Fibroblast of skin of right biceps (primary cell): ENCODE measurements around the gene FAF1.
A peak's percentile ranks its signal among the peaks of the same experiment; 100 is the strongest.

Experiments
- DNase-seq: peaks from one replicate; pipeline ENCODE4 v3.0.0-alpha.2; 2013

The FAF1 gene

GRCh38 chr1:50611675-50612074 lies 348.4 kb downstream of the FAF1 start:
- DNase-seq: no peak

DNA sequence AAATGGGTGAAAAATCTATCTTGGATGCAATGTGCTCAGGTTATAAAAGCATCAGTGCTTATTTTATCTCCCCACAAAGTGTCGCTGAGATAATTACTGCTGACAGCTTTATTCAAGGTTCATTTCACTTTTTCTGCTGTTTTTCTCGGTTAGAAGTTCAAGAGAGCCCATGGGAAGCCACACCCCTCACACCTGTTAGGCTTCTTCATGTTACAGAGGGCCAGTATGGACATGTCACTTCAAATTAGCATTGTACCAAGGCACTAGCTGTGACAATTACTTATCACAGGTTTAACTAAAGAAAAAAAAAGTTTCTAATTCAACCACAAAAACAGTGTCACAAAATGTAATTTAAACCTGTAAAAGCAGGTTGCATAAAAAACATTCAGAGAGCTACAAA lies 349.5 kb downstream of the FAF1 start:
- no peak for DNase-seq

- no peak for DNase-seq
These were observed 350.6 kb downstream of the FAF1 start for GRCh38 chr1:50609508-50609907.

DNA sequence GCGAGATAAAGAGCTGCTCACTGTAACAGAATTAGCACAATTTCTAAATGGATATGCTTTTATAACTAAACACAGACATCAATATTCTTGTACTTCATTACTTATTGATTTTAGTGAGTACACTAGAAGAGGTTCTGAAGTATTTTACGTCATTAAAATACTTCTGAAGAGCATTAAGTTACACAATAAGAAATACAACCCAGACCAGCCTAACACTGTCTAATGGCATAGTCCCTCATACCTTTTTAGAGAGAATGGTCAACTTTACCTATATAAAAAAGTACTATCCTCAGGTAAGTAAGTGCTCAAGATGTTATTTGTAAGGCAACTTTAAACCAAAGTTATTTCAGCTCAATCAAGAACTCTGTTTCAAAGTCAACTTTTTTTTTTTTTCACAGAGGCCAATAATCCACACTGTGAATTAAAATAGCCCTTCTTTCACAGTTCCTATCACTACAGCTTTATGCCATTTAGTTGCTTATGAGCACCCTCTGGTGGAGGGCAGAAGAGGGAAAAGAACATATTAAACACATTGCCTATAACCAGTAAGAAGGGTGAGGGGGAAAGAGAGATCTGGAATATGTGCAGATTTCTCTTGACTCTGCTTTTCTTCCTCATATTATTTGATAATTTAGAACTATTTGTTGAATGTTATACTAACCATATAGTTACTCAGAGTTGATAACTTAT lies 354.7 kb downstream of the FAF1 start:
- DNase-seq: peak; percentile 31

DNA sequence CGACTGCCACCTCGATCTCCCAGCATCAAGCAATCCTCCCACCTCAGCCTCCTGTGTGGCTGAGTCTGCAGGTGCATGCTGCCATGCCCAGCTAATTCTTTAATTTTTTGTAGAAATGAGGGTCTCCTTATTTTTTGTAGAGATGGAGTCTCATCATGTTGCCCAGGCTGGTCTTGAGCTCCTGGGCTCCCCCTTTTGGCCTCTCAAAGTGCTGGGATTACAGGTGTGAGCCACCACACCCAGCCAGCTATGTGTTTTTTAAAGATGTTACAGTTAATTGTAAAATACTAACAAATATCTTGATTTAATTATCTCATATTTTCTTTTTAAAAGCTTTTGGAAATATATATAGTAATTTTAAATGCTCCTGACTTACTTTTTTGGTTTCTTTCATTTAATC lies 355.5 kb downstream of the FAF1 start:
- no peak for DNase-seq

DNA sequence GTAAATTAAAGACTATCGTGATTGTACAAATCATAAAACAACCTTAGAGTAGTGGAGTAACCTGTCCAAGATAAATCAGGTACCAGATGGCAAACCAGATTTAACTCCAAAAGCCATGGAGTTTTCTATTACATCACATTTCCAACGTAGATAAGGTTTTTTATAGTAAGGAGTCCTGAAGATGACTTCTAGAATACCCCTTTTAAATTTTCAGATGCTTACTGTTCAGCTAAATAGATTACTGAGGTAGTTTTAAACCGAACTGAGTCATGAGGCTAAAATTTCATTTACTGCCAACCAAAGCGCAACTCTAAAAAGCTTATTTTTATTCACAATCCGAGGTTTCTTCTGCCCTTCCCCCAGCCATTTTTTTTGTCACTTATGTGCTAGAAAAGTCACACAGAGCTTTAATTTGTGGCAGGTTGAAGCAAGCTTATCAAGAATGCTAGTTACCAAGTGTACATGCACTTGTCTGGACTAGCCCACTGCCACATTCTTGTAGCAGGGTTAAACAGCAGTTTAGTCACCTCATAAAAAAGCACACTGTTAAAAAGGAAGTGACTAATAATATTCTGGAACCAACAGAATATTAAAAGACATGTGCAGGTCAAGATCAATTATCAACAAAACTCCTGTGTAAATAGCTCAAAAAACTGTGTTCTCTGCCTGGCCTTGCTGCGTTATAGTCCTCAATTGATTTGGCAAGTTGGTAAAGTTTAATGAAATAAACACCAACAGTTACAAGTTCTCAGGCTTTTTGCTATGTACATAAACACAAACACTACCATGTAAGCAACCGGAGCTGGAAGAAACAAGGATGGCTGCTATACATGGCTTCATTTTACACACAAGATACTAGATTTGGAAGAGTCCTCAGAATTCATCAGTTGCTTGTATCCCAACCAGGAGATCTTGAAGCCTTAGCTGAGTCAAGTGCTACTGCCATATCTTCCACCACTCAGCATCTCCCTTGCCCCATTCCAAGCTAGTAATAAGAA lies 356.5 kb downstream of the FAF1 start:
- peak; percentile 25 for DNase-seq

GRCh38 chr1:50599546-50599945 lies 360.5 kb downstream of the FAF1 start:
- no peak for DNase-seq

DNA sequence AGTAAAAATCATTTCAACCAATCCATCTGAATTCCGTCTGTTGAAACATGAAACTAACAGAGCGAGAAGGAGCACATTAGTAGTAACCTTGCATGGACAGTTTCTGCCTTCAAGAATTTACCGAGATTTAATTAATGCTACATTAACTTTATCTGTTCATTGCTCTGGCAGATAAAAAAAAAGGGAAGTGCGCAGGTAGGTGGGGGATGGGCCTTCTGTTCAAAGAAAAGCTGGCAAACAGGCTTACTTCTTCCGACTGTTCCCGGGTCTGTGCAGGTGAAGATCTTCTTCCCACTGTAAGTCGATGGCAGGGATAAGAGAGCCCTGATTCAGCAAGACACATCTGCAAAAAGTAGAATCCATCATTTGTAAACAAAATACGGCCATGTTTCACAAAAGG lies 364.2 kb downstream of the FAF1 start:
- no peak for DNase-seq

GRCh38 chr1:50593515-50593914 lies 366.6 kb downstream of the FAF1 start:
- no peak for DNase-seq

- DNase-seq: peak; percentile 6
These were observed 368.5 kb downstream of the FAF1 start for GRCh38 chr1:50591598-50591997.

GRCh38 chr1:50582346-50582745 lies 377.7 kb downstream of the FAF1 start:
- DNase-seq: no peak

- DNase-seq: peak; percentile 5
These were observed 390.0 kb downstream of the FAF1 start for GRCh38 chr1:50570066-50570468.

DNA sequence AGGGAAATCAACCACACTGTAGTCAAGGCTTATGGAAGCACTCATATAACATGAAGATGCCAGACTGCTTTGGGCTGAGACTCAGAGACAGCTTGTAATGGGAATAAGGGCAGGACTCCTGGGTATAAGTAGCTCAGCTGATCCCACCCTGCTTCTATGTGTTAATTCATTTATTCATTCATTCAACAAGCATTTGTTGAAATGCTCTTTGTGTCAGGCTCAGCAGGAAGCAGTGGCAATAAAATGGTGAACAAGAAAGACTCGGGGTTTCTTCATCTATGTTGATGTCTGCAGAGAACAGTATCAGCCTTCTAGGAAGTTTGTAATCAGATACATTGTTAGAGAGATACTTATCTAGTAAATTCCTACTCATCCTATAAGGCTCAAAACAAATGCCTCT lies 391.3 kb downstream of the FAF1 start:
- DNase-seq: no peak

GRCh38 chr1:50566405-50566804 lies 393.7 kb downstream of the FAF1 start:
- no peak for DNase-seq

DNA sequence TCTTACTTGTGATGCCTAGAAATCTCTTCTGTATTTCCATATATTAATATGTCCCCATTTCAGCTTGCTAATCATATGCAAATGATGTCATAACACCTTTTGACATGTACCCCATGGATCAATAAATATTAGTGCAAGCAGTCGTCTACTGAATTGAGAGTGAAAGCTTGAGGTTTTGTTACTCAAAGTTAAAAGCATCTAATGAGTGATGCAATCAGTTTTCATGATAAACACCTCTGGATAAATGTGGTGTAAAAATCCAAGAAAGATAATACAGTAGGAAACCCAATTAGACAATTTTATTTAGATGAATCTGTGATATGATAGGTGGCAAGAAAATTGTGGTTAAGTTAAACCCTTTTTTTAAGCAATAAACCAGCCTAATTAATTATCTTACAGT lies 395.6 kb downstream of the FAF1 start:
- no peak for DNase-seq

DNA sequence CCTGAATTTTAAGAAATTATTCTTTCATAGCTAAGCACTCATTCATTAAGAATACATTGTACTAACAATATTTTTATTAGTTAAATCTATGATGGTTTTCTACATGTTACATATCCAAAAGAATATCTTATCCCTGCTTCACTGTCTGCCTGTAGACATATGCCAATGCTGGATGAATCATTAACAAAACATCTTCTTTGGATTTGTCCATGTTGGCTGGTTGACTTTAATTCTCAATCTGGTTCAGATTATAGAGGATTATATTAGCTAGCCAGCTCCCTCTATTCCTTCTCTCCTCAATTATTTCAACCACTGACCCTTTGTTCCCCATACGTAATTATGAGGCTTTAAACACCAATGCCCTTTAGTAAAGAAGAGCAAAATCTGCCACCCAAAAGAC lies 398.0 kb downstream of the FAF1 start:
- DNase-seq: peak; percentile 33

DNA sequence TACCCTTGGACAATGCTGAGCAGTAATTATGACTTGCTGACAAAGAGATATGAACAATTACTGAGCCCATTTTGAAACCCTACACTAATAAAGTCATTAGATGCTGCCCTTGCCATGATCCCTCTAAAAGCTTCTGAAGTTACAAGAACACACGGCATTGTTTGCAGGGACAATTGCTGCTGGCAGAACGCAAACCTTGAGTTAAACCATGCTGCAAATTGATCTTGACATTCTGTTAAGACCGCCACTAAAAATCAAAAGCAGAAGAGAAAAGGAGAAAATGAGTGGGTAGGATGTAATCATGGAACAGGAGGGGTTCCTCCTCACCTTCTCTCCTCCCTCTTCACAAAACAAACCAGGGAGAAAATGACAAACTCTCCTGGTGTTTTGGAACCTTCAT lies 400.6 kb downstream of the FAF1 start:
- DNase-seq: no peak

DNA sequence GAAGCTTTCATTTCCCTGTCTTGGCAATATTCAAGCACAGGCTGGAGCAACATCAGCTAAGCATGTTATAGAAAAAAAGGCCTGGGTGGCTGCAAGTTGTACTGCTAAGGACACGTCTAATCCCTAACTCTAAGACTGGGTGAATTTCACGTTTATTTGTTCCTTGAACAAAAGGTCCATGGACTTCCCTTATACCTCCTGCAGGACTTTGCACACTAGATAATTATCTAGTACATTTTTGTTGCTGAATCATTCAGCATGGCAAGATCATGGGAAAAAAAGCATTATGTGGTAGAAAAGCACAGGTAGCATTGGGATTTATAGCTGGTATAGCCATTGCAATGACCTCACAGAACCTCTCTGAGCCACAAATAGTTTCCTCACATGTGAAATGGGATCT lies 406.1 kb downstream of the FAF1 start:
- no peak for DNase-seq

GRCh38 chr1:50548243-50548642 lies 411.8 kb downstream of the FAF1 start:
- no peak for DNase-seq

DNA sequence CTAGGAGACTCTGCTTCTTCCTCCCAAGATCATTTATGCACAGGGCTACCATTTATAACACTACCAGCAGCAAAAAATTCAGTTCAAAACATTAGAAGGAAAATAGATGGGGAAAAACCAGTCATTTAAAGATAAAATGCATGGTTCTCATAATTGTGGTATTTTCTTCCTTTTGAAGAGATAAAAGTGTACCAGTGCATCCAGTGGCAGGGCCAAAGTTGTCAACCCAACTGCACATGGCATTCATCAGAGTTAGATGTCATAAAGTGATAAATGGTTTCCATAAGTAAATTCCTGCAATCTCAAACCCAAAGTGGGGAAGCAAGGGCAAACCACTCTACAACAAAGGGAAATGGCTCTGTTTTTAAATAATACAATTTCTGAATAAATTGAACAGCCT lies 417.7 kb downstream of the FAF1 start:
- no peak for DNase-seq

GRCh38 chr1:50538476-50538875 lies 421.6 kb downstream of the FAF1 start:
- no peak for DNase-seq

DNA sequence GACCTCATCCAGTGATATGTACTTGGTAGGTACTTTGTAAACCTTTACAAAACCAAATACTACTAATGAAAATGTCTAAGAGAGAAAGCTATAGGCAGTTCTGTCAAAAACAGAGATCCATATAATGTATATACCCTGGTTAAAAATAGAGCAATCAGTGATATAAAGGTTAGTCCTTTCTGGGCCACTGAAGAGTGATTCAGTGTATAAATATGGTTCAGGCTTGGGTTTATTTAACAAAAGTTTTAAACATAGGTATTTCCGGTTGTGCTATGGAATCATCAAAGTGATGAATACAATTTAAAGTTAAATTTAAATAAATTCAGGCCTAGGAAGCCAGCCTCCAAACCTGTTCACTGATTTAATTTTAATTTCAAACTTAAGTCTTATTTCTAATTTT lies 428.5 kb downstream of the FAF1 start:
- no peak for DNase-seq

GRCh38 chr1:50531027-50531426 lies 429.0 kb downstream of the FAF1 start:
- no peak for DNase-seq

- no peak for DNase-seq
These were observed 430.6 kb downstream of the FAF1 start for GRCh38 chr1:50529510-50529909.
